Measurements from ENCODE around the gene DCC.
"Not testable (repeated sequence)": the region's sequence is repeated elsewhere in the genome, so short reads cannot be mapped to it uniquely, and the experiment has no call there.

DCC gene

DNA sequence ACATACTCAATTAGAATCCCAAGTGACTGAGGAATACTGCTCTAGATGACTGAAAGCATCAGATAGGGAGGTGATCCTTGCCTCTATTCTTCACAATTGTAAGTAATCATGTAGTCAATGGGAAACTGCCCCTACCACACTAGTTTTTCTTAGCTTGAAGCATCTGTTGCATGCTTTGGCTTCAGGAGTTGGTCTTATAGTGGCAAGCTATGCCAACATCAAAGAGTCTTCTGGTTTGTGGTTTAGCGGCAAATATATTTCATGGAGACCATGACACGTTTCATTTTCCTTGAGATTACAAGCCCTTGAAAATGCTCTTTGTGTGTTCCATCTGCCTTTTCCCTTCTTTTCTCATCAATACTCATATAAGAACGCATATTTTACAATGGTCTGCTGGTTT is 12.9 kb downstream of the DCC start:
- DNase-seq (ENCODE audit: low spot score) = no peak

- no peak for DNase-seq (ENCODE audit: low spot score)
Measured at GRCh38 chr18:52353589-52353988, 13.6 kb downstream of the DCC start.

- DNase-seq (ENCODE audit: low spot score) = no peak
Measured at GRCh38 chr18:52363861-52364260, 23.9 kb downstream of the DCC start.

- DNase-seq (ENCODE audit: low spot score) = not testable (repeated sequence)
Measured at GRCh38 chr18:52366851-52367250, 26.9 kb downstream of the DCC start.

- no peak for DNase-seq (ENCODE audit: low spot score)
Measured at GRCh38 chr18:52367953-52368742, 28.2 kb downstream of the DCC start.

DNA sequence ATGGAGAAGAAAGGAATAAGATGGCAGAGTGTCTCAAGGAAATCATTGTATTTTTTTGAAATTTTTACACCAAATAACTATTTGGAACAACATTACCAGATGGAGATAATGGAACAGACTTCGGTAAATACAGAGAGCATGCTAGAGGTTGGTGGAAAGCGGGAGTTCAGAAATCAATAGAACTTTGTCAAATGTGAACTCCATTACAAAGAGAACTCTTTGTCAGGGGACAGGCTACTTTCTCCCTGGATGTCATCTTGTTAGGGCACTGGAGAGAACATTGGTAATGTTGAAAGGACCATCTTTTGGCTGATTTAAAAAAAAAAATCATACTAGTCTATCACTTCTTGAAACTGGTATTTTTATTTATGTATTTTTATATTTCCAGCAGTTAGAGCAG is 30.8 kb downstream of the DCC start:
- no peak for DNase-seq (ENCODE audit: low spot score)

- no peak for DNase-seq (ENCODE audit: low spot score)
Measured at GRCh38 chr18:52376104-52376503, 36.1 kb downstream of the DCC start.

- DNase-seq (ENCODE audit: low spot score) = no peak
Measured at GRCh38 chr18:52377094-52377493, 37.1 kb downstream of the DCC start.

GRCh38 chr18:52386306-52386705 is 46.3 kb downstream of the DCC start:
- DNase-seq (ENCODE audit: low spot score) = no peak

DNA sequence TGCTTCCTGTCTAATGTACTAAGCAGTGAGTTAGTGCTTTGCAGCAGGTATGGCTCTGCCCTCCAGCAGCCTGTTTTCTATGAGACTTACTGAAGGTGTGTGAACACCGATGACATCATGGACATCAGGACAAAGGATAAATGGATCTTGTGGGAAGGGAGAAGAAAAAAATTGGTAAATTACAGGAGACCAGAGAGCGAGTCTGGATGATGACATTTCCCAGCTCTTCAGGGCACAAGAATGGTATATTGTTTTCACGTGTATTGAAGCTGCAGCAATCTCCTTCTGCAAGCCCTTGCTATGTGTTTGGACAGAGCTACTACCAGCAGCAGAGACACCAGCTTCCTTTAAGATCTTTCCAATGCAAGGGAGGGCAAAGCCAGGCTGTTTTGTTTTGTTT is 47.2 kb downstream of the DCC start:
- DNase-seq (ENCODE audit: low spot score) = no peak

- DNase-seq (ENCODE audit: low spot score) = no peak
Measured at GRCh38 chr18:52391810-52392559, 52.0 kb downstream of the DCC start.

- no peak for DNase-seq (ENCODE audit: low spot score)
Measured at GRCh38 chr18:52394602-52395001, 54.6 kb downstream of the DCC start.

DNA sequence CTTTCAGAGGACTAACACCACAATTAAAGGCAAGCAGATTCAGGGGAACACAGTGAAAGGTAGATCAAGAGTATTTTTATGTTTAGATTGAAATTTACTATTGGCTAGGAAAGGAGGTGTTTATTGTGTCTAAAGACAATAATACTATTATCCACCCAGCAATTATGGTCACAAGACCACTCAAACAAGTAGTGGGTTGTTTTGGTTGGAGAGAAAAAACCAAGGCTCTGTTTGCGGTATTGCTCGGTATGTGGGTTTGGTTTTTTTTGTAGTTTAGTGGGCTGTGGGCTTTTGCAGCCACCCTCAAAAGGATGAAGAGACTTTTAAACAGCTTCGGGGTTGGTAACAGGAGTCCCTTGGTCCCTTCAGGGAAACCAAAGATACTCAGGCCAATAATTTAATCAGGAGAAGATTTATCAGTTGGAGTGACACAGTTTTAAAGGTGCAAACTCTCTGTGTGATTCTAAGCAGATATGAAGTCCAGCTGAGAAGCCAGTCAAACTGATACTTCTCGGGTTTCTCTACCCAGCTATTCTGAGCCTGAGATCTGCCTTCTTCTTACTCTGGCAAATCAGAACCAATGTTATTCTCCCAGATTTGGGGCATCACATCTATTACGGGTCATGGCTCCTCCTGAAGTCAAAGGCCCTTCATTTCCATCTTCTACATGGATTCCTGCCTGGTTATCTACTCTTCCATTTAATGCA is 55.3 kb downstream of the DCC start:
- no peak for DNase-seq (ENCODE audit: low spot score)

- no peak for DNase-seq (ENCODE audit: low spot score)
Measured at GRCh38 chr18:52401236-52401635, 61.2 kb downstream of the DCC start.

DNA sequence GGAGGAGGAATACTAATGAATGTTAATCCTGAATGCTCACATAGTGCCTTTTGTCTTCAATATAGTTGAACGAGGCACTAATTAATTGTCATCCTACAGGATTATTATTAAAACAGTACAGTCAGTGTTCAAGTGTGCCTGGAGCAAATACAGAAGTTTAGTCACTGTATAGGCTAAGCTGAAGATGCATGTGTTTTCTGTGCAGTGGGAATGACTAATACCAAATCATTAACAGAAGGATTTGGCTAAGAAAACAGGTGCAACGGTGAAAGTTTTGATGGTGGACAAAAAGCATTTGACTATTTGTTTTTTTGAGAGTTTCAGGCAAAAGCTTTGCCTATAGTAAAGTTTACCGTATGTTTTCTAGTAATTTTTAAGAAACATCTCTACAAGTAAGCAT is 62.8 kb downstream of the DCC start:
- no peak for DNase-seq (ENCODE audit: low spot score)

GRCh38 chr18:52403291-52404021 is 63.5 kb downstream of the DCC start:
- DNase-seq (ENCODE audit: low spot score) = no peak

GRCh38 chr18:52408800-52409302 is 68.9 kb downstream of the DCC start:
- DNase-seq (ENCODE audit: low spot score) = no peak

DNA sequence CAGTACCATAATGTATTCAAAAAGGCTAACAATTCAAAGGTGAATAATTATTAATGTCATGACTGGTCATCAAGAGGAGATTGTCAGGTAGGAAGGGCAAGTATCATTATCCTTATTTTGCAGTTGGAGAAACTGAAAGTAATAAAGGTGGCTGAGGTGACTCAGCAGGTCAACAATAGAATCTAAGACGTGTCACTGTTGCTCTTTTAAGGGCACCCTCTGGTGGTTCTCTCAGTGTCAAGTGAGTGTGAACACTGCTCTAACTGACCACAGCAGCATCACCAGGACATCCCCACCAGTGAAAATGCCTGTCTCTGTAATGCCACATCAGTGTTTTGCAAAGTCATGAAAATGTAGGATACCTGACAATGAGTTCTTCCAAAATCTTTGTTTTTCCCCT is 69.7 kb downstream of the DCC start:
- no peak for DNase-seq (ENCODE audit: low spot score)

- DNase-seq (ENCODE audit: low spot score) = no peak
Measured at GRCh38 chr18:52415131-52415530, 75.1 kb downstream of the DCC start.

DNA sequence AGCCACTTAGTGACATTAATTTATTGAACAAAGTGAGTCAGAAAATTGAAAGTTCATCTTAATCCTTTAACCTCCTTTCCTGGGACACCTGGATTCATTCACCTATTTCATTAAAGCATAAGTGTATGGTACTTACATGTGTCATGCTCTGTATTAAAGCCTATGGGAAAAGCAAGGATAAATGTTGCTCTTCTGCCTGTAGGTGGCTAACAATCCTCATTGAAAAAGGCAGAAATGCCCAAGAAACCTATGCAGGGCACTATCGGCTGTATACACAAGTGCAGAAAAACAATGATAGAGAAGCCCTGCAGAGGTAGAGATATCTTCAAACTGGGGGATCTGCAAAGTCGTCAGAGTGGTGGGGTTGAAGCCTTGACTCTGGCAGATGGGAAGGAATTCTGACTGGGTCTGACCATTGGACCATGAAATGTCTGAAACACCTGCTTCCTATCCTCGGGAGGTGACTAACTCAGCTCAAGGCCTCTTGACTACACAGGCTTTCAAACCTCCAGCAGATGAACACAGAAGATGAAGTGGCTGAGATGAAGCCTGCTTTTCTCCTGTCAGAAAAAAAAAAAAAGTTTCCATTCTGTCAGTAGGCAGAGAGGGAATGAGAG is 83.1 kb downstream of the DCC start:
- no peak for DNase-seq (ENCODE audit: low spot score)

DNA sequence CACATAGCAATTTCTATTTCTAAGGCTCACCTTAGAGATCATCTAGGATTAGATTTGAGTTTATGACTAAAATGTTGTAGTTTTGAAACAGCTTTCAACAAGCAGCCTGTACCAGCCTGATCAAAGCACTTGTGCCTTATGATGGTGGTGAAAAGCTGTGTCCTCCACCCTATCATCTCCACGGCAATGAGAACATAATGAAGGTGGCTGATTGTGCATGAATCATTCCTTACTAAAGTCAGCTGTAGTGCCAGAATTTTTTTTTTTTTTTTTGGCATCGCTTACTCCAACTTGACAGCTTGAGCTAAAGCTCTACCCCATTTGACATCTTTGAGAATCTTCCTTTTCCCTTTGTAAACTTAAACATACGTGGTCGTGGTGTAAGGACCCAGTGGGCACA is 86.0 kb downstream of the DCC start:
- no peak for DNase-seq (ENCODE audit: low spot score)

GRCh38 chr18:52426462-52426861 is 86.5 kb downstream of the DCC start:
- DNase-seq (ENCODE audit: low spot score) = no peak

Measured in ecto neural progenitor cell (in vitro differentiated cells).